ENCODE data around the gene SERTAD3. TPM values are rescaled to one million over a fixed set of nuclear protein-coding genes. Genes with fewer than 3 reads are reported as not detected.

Gene SERTAD3
- total and polyA plus RNA-seq, 10 of the 15 experiments (the other 5 are each of a cell fraction or from before 2014, with no cell fraction given) = 4.2 to 22.4 (median 13.7) TPM

DNA sequence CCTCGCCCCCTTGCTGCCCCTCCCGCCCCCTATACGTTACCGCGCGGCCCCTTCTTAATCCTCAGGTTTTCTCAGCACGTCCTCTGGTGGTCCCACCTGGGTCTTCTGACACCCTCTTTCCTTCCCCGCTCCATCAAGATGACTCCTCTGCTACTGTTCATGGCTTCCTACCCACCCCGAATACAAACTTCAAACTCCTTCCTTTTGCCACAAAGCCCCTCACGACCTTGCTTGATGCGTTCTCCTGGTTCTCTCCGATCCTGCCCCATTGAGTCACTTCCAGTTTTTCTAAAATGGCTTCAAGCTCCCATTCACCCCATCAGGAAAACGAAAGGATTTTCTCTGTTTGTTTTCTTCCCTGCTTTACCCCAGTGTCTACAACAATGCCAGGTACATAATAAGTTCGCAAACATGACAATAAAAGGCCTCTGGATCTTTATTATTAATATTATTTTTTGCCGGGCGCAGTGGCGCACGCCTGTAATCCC lies 734 bp upstream of the SERTAD3 start:
- H3K27me3 ChIP-seq (replicated peaks in 1 of 2; ENCODE audit: control insufficient read depth in 2 of 2, insufficient read depth in 2 of 2, low read length in 1 of 2) = no peaks in the 10 kb centered on the region
- H3K36me3 ChIP-seq (ENCODE audit: control insufficient read depth in 2 of 2, insufficient read depth in 2 of 2, low read length in 1 of 2) = peaks cover 8 to 15% of the 10 kb centered on the region in 2 experiments; a peak in 3 of 4 replicates
- ATAC-seq = no peak
- ChIA-PET RAD21 (ENCODE audit: unreplicated experiment) (interaction anchor here (1.1 to 3.3 kb wide), 5 partner anchors 11 to 140 kb away, joined by 6 to 35 read pairs (median 21); no protein-coding TSS in a partner anchor), CTCF (interaction anchor here (0.7 to 4.6 kb wide), 6 partner anchors 18 to 140 kb away, joined by 3 to 40 read pairs (median 6); partner anchors contain the start of gene SERTAD1), POLR2A (interaction anchor here (0.6 to 4.7 kb wide), 3 partner anchors 18 to 100 kb away, joined by 3 to 55 read pairs (median 49); partner anchors contain the start of gene SERTAD1), SMC1A (ENCODE audit: uncharacterized antibody, unreplicated experiment) (interaction anchor here (1.2 to 4.2 kb wide), 7 partner anchors 9 to 140 kb away, joined by 3 to 35 read pairs (median 7); partner anchors contain the start of genes C19orf47 and SERTAD1)
- WGBS (ENCODE audit: insufficient coverage, insufficient replicate concordance, low lambda C conversion rate, missing lambda C conversion rate) = 26% methylated on average over 12 of the region's 18 CpGs
- peaks cover 28% of the 10 kb centered on the region for H3K79me2 ChIP-seq (ENCODE audit: control insufficient read depth, insufficient read depth, low read length)
- H2AFZ ChIP-seq (ENCODE audit: control insufficient read depth, low read depth, low read length) = peak overlapping the region; percentile 92
- H3K9me3 ChIP-seq (replicated peaks; ENCODE audit: control insufficient read depth, insufficient read depth, low read length) = no peaks in the 10 kb centered on the region
- in situ Hi-C loops (cut with MboI) (no loop called here), intact Hi-C loops (cut with micrococcal nuclease; ENCODE audit: unreplicated experiment) (loop anchor here (1.0 to 2.0 kb wide), 4 partner anchors 20 to 140 kb away; partner anchors contain the start of gene SERTAD1)
- no peaks in the 10 kb centered on the region for H4K20me1 ChIP-seq (ENCODE audit: control insufficient read depth, insufficient read depth)
- H3K27ac ChIP-seq (ENCODE audit: control insufficient read depth, insufficient read depth) = peak overlapping the region; percentile 51
- no TSS peak for BruUV-seq (replicated peaks)
- H3K4me3 ChIP-seq = peak overlapping the region; percentile 88
- no peak for FAIRE-seq
- peak overlapping the region; percentile 65 for H3K9ac ChIP-seq (ENCODE audit: control insufficient read depth, insufficient read depth, low read length)
- H3K4me1 ChIP-seq (ENCODE audit: control insufficient read depth, insufficient read depth, low read length) = peaks cover 5% of the 10 kb centered on the region; the same call in 1 of the 2 replicates
- peak overlapping the region; percentile 86 for H3K4me2 ChIP-seq (ENCODE audit: control insufficient read depth, insufficient read depth)
- TF ChIP-seq MEF2A (IDR thresholded peaks at IDR 0.05; ENCODE audit: insufficient read depth, low read depth, low read length) = no peak
- peak; percentile 29; the same call in 1 of the 2 replicates for TF ChIP-seq RUNX3 (IDR thresholded peaks at IDR 0.05; ENCODE audit: low read length)
- peak; percentile 65; the same call in 1 of the 2 replicates for TF ChIP-seq SMC3 (IDR thresholded peaks at IDR 0.05; ENCODE audit: borderline replicate concordance, low read length)
- TF ChIP-seq NBN (IDR thresholded peaks at IDR 0.05) = 0 out of 2 replicates have a peak, but pooled peaks have one; percentile 58
- TF ChIP-seq IKZF2 (IDR thresholded peaks at IDR 0.05) = 0 out of 4 replicates have a peak, but pooled peaks have one; percentile 17 to 25
- TF ChIP-seq ATF7 (IDR thresholded peaks at IDR 0.05; ENCODE audit: low read depth) = peak; percentile 19; the same call in 1 of the 2 replicates
- no peak for TF ChIP-seq JUNB (IDR thresholded peaks at IDR 0.05)
- TF ChIP-seq, protein P1, sequence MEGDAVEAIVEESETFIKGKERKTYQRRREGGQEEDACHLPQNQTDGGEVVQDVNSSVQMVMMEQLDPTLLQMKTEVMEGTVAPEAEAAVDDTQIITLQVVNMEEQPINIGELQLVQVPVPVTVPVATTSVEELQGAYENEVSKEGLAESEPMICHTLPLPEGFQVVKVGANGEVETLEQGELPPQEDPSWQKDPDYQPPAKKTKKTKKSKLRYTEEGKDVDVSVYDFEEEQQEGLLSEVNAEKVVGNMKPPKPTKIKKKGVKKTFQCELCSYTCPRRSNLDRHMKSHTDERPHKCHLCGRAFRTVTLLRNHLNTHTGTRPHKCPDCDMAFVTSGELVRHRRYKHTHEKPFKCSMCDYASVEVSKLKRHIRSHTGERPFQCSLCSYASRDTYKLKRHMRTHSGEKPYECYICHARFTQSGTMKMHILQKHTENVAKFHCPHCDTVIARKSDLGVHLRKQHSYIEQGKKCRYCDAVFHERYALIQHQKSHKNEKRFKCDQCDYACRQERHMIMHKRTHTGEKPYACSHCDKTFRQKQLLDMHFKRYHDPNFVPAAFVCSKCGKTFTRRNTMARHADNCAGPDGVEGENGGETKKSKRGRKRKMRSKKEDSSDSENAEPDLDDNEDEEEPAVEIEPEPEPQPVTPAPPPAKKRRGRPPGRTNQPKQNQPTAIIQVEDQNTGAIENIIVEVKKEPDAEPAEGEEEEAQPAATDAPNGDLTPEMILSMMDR (IDR thresholded peaks at IDR 0.05 in 2 of 3, conservative IDR thresholded peaks at IDR 0.05 in 1 of 3; ENCODE audit: control insufficient read depth in 2 of 3, extremely low read depth in 1 of 3, insufficient read depth in 1 of 3, low read depth in 3 of 3, low read length in 3 of 3) = peak; percentile 25 to 60 (median 52); a peak in 4 of 6 replicates
- peak; percentile 40; the same call in 1 of the 2 replicates for TF ChIP-seq HDGF (IDR thresholded peaks at IDR 0.05)
- TF ChIP-seq RAD21 (IDR thresholded peaks at IDR 0.05; ENCODE audit: insufficient read depth, low read depth, low read length) = peak; percentile 65
- TF ChIP-seq, protein P2, sequence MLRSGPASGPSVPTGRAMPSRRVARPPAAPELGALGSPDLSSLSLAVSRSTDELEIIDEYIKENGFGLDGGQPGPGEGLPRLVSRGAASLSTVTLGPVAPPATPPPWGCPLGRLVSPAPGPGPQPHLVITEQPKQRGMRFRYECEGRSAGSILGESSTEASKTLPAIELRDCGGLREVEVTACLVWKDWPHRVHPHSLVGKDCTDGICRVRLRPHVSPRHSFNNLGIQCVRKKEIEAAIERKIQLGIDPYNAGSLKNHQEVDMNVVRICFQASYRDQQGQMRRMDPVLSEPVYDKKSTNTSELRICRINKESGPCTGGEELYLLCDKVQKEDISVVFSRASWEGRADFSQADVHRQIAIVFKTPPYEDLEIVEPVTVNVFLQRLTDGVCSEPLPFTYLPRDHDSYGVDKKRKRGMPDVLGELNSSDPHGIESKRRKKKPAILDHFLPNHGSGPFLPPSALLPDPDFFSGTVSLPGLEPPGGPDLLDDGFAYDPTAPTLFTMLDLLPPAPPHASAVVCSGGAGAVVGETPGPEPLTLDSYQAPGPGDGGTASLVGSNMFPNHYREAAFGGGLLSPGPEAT (IDR thresholded peaks at IDR 0.05; ENCODE audit: low read depth) = peak; percentile 7; the same call in 1 of the 2 replicates
- no peak for DNase-seq (ENCODE audit: low read depth, low spot score)

All from GM12878 (cell line).